ENCODE results near the gene TMBIM1. TPM values are rescaled to one million over a fixed set of nuclear protein-coding genes. Genes with fewer than 3 reads are reported as not detected.

Gene TMBIM1
- total and polyA plus RNA-seq, 3 donors from 2014 or later, result 59.9 to 81.0 (median 77.6) TPM

DNA sequence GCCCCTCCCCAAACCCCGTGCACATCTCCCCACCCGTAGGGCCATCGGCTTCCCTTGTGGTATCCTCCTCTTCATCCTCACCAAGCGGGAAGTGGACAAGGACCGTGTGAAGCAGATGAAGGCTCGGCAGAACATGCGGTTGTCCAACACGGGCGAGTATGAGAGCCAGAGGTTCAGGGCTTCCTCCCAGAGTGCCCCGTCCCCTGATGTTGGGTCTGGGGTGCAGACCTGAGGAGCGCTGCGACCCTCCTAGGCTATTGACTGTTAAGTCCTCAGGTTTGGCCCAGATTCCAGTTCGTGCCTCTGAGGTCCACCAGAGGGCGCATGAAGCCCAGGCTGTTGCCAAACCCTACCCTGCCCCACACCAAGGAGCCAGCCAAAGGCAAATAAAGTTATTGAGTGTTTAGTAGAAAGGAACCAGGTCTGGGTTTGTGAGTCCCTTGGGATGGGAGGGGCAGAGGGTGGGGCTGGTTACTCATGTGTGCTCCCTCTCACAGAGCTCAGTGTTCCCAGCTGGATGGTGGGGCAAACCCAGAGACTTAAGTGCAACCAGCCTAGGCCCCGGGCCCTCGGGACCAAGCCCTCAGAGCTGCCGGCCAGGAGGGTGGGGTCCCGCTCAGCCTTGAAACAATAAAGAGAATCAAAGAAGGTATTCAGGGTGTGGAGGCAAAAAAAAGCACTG lies 19.6 kb downstream of the TMBIM1 start:
- no peak overlapping the region for H3K4me3 ChIP-seq

DNA sequence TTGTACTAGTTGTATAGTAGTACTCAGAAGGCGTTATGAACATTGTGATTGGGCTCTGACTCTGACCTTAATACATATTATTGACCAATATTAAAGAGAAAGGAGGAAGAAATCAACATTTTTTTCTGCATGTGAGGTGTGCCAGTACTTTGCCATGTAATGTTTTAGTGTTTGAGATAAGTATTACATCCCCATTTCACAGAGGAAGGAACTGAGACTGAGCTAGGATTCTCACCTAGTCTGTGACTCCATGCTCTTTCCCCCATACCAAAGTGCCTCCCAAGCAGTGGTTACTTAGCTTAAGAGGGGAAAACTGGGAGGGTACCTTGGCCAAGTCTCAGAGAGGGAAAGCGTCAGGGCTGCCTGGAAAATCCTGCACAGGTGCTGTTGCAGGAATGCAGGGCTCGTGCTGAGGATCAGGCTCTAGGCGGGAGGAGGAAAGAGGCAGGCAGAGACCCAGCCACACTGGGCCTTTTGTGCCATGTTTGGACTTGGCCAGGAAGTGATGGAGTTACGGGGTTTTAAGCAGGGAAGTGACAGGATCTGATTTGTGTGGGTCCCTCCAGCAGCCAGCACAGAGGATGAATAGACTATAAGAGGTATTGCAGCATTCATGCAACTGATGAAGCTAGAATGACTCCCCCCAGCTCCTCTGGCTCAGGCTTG lies 20.3 kb downstream of the TMBIM1 start:
- H3K27ac ChIP-seq, result peak overlapping the region; percentile 21 to 56
- H3K27me3 ChIP-seq, result no peaks in the 10 kb centered on the region
- peaks cover 30% of the 10 kb centered on the region for H3K4me1 ChIP-seq
- intact Hi-C loops (cut with DNase I; ENCODE audit: low total_unique reads), result no loop called here
- 44 to 49% methylated on average over 4 to 5 of the region's 5 CpGs for WGBS, 2 donors
- DNase-seq, result no peak
- TF ChIP-seq, protein P1, sequence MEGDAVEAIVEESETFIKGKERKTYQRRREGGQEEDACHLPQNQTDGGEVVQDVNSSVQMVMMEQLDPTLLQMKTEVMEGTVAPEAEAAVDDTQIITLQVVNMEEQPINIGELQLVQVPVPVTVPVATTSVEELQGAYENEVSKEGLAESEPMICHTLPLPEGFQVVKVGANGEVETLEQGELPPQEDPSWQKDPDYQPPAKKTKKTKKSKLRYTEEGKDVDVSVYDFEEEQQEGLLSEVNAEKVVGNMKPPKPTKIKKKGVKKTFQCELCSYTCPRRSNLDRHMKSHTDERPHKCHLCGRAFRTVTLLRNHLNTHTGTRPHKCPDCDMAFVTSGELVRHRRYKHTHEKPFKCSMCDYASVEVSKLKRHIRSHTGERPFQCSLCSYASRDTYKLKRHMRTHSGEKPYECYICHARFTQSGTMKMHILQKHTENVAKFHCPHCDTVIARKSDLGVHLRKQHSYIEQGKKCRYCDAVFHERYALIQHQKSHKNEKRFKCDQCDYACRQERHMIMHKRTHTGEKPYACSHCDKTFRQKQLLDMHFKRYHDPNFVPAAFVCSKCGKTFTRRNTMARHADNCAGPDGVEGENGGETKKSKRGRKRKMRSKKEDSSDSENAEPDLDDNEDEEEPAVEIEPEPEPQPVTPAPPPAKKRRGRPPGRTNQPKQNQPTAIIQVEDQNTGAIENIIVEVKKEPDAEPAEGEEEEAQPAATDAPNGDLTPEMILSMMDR (IDR thresholded peaks at IDR 0.05), result no peak
- TF ChIP-seq POLR2A (IDR thresholded peaks at IDR 0.05), result no peak
- no peaks in the 10 kb centered on the region for H3K9me3 ChIP-seq
- no peak overlapping the region for H3K4me3 ChIP-seq
- H3K36me3 ChIP-seq (ENCODE audit: low read depth, missing control alignments), result no peaks in the 10 kb centered on the region

More for the DNA sequence above, 19.6 kb downstream of the TMBIM1 start:
- Histone ChIP-seq H3K4me1 (peaks cover 30% of the 10 kb centered on the region), H3K27ac (peak overlapping the region; percentile 21 to 71), H3K27me3 (no peaks in the 10 kb centered on the region), H3K36me3 (ENCODE audit: low read depth, missing control alignments) (no peaks in the 10 kb centered on the region), H3K9me3 (no peaks in the 10 kb centered on the region)
- 28 to 32% methylated on average over 13 to 18 of the region's 18 CpGs for WGBS, 2 donors
- intact Hi-C loops (cut with DNase I; ENCODE audit: low total_unique reads), result no loop called here
- TF ChIP-seq, protein P1 (IDR thresholded peaks at IDR 0.05), result peak; percentile 85 to 87 (median 86)
- no peak for TF ChIP-seq POLR2A (IDR thresholded peaks at IDR 0.05)
- peak; percentile 85 for DNase-seq

DNA sequence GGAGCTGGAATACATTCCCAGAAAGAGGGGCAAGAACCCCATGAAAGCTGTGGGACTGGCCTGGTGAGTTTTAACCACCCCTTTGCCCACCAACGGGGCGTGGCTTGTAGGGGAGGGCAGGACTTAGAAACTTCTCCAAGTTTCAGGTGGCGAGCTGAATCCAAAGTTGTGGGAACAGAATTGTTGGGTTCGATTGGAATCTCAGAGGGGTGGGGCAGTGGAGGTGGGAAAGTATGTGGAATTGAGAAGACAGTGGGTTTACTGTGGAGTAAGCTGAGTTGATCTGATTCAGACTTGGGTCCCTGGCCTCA lies 20.9 kb downstream of the TMBIM1 start:
- Histone ChIP-seq H3K27ac (peak overlapping the region in 1 of 2 donors; percentile 69), H3K4me3 (peak overlapping the region in 1 of 2 donors; percentile 92), H3K27me3 (no peaks in the 10 kb centered on the region), H3K9me3 (no peaks in the 10 kb centered on the region), H3K4me1 (peaks cover 30% of the 10 kb centered on the region), H3K36me3 (ENCODE audit: low read depth, missing control alignments) (no peaks in the 10 kb centered on the region)
- TF ChIP-seq, protein P1 (IDR thresholded peaks at IDR 0.05), result no peak
- no peak for TF ChIP-seq POLR2A (IDR thresholded peaks at IDR 0.05)
- intact Hi-C loops (cut with DNase I; ENCODE audit: low total_unique reads), result no loop called here
- no peak for DNase-seq
- WGBS, 2 donors, result 36 to 37% methylated on average over 4 of the region's 4 CpGs

DNA sequence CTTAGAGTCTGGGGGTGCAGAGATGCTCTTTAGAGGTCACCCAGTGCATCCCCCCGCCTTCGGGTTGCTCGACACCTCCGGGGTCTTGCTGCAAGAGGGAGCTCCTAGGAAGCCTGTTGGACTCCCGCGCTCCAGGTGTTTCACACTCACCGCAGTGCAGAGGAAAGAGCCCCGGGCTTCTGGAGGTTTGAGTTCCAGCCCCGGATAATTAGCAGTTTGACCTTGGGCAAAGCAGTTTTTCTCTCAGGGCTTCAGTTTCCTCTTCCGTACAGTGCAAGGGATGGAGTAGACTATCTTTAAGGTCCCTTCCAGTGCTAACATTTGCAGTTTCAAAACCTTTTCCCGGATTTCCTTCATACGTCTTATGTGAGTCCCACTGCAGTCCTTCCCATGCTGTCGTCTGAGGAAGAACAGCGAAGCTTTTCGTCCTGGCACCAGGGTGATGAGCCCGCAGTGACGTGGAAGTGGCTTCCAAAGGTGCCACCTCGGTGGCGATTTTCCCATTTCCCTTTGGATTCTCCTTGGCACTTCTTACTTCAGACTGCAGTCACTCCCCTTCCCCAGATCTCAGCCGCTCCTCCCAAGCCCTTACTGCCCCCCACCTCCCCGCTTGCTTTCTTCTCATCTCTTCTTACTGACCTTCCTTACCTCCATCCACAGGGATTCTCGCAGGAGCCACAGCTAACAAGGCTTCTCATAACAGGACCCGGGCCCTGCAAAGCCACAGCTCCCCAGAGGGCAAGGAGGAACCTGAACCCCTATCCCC lies 21.4 kb downstream of the TMBIM1 start:
- Histone ChIP-seq H3K4me1 (peaks cover 30% of the 10 kb centered on the region), H3K27me3 (no peaks in the 10 kb centered on the region), H3K27ac (peak overlapping the region in 1 of 2 donors; percentile 69), H3K36me3 (ENCODE audit: low read depth, missing control alignments) (no peaks in the 10 kb centered on the region), H3K9me3 (no peaks in the 10 kb centered on the region), H3K4me3 (peak overlapping the region; percentile 76 to 92)
- WGBS, 2 donors, result 4 to 5% methylated on average over 19 to 23 of the region's 23 CpGs
- intact Hi-C loops (cut with DNase I; ENCODE audit: low total_unique reads), result no loop called here
- no peak for DNase-seq
- TF ChIP-seq POLR2A (IDR thresholded peaks at IDR 0.05), result no peak
- TF ChIP-seq, protein P1 (IDR thresholded peaks at IDR 0.05), result no peak
